Testis (tissue), 3 donors: Measurements from ENCODE around the gene ZNF653. TPM values are rescaled to one million over a fixed set of nuclear protein-coding genes. Genes with fewer than 3 reads are reported as not detected.
"Not testable (repeated sequence)": the region's sequence is repeated elsewhere in the genome, so short reads cannot be mapped to it uniquely, and the experiment has no call there.

Experiments
- DNase-seq: peaks from one replicate; pipeline ENCODE4 v3.0.0-alpha.2; 2019
- H3K27ac ChIP-seq, 2 donors: fragments of 200-600 bp; sonication (generic); one replicate each; pipeline ENCODE4 v1.5.1; 2019
- H3K27me3 ChIP-seq: fragments of 200-600 bp; sonication (generic); one replicate; pipeline ENCODE4 v1.5.1; 2019
- H3K36me3 ChIP-seq: fragments of 200-600 bp; sonication (generic); one replicate; pipeline ENCODE4 v1.5.1; 2017; ENCODE audit warnings: low read depth; ENCODE audit errors: missing control alignments
- H3K4me1 ChIP-seq: fragments of 200-600 bp; sonication (generic); one replicate; pipeline ENCODE4 v1.5.1; 2019
- H3K4me3 ChIP-seq, 2 donors: fragments of 200-600 bp; sonication (generic); one replicate each; pipeline ENCODE4 v1.5.1; 2017 to 2019
- H3K9me3 ChIP-seq: fragments of 200-600 bp; sonication (generic); one replicate; pipeline ENCODE4 v1.5.1; 2017
- POLR2A ChIP-seq: fragments of 450-650 bp; IDR thresholded peaks from one replicate; pipeline ENCODE4 v1.6.1; 2017; ENCODE audit warnings: antibody characterized with exemption, mild to moderate bottlenecking, moderate library complexity
- WGBS, 2 donors: methylation state at CpG; one replicate each; pipeline ENCODE4 v1.1.5; 2018; 5-methylcytosine and 5-hydroxymethylcytosine counted together
- intact Hi-C: fragments of 100-400 bp; cut with DNase I; formaldehyde crosslinking; loops from one replicate; pipeline ENCODE4 v1.15.1; 2023; ENCODE audit warnings: low total_unique reads
- microRNA-seq, 2 donors: library from miRNA; unstranded; fragments of <30 nt; microRNA quantifications; one replicate each; pipeline ENCODE4, GENCODE V29; 2016; ENCODE audit warnings: borderline number of aligned reads in 2 of 2, borderline replicate concordance in 1 of 2
- polyA plus RNA-seq: library from polyadenylated mRNA; stranded (reverse); fragments of 350-450 nt; fragmentation: Illumina TruSeq; extraction: RNeasy Lipid Tissue Mini Kit (QIAGEN cat#74804); gene quantifications from one replicate; pipeline ENCODE4 v1.2.3, GENCODE V29; 2014; ENCODE audit warnings: low read depth, low replicate concordance; ENCODE audit not compliant: insufficient read depth
- small RNA-seq, 2 donors: library from RNA; depleted of rRNA; stranded (forward); fragments of <200 nt; gene quantifications; one replicate each; pipeline ENCODE3, GENCODE V24; 2016
- total RNA-seq, 2 donors: library from RNA; depleted of rRNA; stranded (reverse); fragments of >200 nt; gene quantifications; one replicate each; pipeline ENCODE4 v1.2.3, GENCODE V29; 2016
- TF ChIP-seq, protein P1 (sequence below), 3 experiments: fragments of 450-650 bp in 2 of 3; fragments of 200-600 bp in 1 of 3; sonication (generic) in 1 of 3; IDR thresholded peaks; one replicate each; pipeline ENCODE4 v1.5.1; 2016 to 2019; ENCODE audit warnings: antibody characterized with exemption in 3 of 3, mild to moderate bottlenecking in 2 of 3, moderate library complexity in 1 of 3

Gene ZNF653
- total and polyA plus RNA-seq, 3 donors from 2014 or later = 36.8 to 53.3 (median 45.9) TPM

DNA sequence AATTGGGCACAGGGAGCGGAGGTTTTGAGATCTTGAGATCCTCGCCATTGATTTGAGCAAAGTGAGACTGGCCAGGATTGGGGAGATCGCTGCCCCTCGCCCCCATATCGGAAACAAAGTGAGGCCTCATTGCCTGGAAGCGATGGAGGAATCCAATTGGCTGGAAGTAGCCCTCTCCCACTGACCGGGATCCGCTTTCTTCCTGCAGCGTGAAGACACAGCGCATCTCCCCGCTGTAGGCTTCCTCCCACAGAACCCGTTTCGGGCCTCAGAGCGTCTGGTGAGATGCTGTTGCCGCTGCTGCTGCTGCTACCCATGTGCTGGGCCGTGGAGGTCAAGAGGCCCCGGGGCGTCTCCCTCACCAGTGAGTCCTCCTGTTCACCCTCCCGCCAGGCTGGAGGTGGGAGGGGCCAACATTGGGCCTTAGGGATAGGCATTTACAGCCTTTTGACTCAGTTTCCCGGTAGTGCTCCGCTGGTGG lies 69.8 kb downstream of the ZNF653 start:
- H3K4me3 ChIP-seq = peak overlapping the region; percentile 71 to 75
- H3K27ac ChIP-seq = peak overlapping the region; percentile 22 to 89
- intact Hi-C loops = no loop called here
- no peaks in the 10 kb centered on the region for H3K27me3 ChIP-seq
- H3K4me1 ChIP-seq = peaks cover 17% of the 10 kb centered on the region
- WGBS, 2 donors = 0 to 3% methylated on average over 8 to 21 of the region's 21 CpGs
- H3K9me3 ChIP-seq = no peaks in the 10 kb centered on the region
- no peak for TF ChIP-seq POLR2A
- TF ChIP-seq, protein P1, sequence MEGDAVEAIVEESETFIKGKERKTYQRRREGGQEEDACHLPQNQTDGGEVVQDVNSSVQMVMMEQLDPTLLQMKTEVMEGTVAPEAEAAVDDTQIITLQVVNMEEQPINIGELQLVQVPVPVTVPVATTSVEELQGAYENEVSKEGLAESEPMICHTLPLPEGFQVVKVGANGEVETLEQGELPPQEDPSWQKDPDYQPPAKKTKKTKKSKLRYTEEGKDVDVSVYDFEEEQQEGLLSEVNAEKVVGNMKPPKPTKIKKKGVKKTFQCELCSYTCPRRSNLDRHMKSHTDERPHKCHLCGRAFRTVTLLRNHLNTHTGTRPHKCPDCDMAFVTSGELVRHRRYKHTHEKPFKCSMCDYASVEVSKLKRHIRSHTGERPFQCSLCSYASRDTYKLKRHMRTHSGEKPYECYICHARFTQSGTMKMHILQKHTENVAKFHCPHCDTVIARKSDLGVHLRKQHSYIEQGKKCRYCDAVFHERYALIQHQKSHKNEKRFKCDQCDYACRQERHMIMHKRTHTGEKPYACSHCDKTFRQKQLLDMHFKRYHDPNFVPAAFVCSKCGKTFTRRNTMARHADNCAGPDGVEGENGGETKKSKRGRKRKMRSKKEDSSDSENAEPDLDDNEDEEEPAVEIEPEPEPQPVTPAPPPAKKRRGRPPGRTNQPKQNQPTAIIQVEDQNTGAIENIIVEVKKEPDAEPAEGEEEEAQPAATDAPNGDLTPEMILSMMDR (IDR thresholded peaks at IDR 0.05) = no peak
- DNase-seq = no peak
- H3K36me3 ChIP-seq = no peaks in the 10 kb centered on the region

DNA sequence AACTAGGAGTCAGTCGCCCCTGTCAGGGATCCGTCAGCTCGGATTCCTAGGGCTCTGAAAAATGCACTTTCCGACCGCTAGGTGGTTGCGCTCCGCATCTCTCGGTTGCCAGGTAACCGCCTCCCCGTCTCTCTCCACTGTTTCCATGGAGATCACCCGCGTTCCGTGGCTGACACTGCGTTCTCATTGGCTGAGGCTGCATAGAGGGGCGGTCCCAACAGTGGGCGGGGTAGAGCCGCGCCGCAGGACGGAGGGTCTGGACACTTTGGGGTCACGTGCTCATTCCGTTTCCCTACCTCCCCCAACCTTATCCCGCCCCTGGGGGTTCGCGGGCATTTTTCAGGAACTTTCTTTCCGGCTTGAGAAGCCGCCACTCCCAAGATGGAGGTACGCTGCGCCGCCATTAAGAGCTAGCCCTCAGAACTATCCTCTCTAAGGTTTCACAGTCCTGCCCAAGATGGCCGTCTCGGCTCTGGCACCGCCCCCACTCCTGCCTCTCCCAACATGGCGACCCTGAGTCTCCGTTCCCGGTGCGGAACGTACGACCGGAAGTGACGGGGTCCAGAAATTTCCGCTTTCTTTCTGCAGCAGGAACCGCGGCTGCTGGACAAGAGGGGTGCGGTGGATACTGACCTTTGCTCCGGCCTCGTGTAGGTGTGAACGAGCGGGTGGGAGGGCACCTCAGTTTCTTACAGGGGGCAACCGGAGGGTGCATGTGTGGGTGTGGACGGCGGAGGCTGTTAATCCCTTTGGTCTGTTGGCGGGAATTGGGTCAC lies 70.4 kb downstream of the ZNF653 start, which contains the start of the genes ODAD3 and PRKCSH:
TSS of gene ODAD3 (minus strand) at position 65 of the 776 bp plus-strand sequence. CDS start 105 bp downstream, outside the sequence.
TSS of gene PRKCSH (plus strand) at position 579 of the 776 bp plus-strand sequence. CDS start 483 bp downstream, outside the sequence.
- TF ChIP-seq, protein P1 (IDR thresholded peaks at IDR 0.05) = peak; percentile 80 to 99 (median 99)
- TF ChIP-seq POLR2A = no peak
- 0 to 1% methylated on average over 45 to 53 of the region's 53 CpGs for WGBS, 2 donors

DNA sequence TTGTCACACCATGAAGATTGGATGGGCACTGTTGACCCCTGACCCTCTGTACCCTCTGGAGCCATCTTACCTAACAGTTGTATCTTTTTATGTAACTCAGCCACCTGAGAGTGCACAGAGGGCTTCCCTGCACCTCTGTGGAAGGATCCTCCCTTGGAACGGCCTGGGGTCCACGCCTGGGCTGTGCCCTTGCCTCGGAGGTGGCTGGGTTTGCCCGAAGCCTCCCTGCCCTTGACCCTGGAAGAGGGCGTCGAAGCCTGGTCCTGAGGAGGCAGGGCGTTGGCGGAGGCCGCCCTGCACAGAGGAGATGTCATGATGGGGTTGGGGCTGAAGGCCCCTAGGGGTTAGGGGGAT lies 71.0 kb downstream of the ZNF653 start:
- WGBS, 2 donors = 0 to 5% methylated on average over 4 to 9 of the region's 9 CpGs
- no peak for DNase-seq
- no peaks in the 10 kb centered on the region for H3K36me3 ChIP-seq
- peaks cover 14% of the 10 kb centered on the region for H3K4me1 ChIP-seq
- peak overlapping the region; percentile 71 to 75 for H3K4me3 ChIP-seq
- peak overlapping the region; percentile 64 to 89 for H3K27ac ChIP-seq
- intact Hi-C loops = no loop called here
- no peaks in the 10 kb centered on the region for H3K9me3 ChIP-seq
- H3K27me3 ChIP-seq = no peaks in the 10 kb centered on the region
- TF ChIP-seq, protein P1 (IDR thresholded peaks at IDR 0.05) = no peak
- no peak for TF ChIP-seq POLR2A

More for the DNA sequence above, 70.4 kb downstream of the ZNF653 start, which contains the start of the genes ODAD3 and PRKCSH:
- H3K27me3 ChIP-seq = no peaks in the 10 kb centered on the region
- peak within 1 kb of the TSS; percentile 71 to 75 for H3K4me3 ChIP-seq
- DNase-seq = peak; percentile 100
- intact Hi-C loops = no loop called here
- peak within 1 kb of the TSS; percentile 64 to 89 for H3K27ac ChIP-seq
- no peaks in the 10 kb centered on the region for H3K36me3 ChIP-seq
- H3K9me3 ChIP-seq = no peaks in the 10 kb centered on the region
- H3K4me1 ChIP-seq = peaks cover 14% of the 10 kb centered on the region

DNA sequence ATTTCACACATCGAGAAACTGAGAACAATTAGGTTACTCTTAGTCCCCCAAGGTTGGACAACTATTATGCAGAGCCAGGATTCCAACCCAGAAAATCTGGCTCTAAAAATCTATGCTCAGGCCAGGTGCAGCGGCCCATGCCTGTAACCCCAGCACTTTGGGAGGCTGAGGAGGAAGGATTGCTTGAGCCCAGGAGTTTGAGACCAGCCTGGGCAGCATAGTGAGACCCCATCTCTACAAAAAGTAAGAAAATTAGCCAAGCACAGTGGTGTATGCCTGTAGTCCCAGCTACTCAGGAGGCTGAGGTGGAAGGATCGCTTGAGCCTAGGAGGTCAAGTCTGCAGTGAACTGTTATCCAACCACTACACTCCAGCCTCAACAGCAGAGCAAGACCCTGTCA lies 72.1 kb downstream of the ZNF653 start:
- 93 to 100% methylated on average over 3 of the region's 3 CpGs for WGBS, 2 donors
- H3K9me3 ChIP-seq, H3K4me3 ChIP-seq, H3K36me3 ChIP-seq, DNase-seq, H3K27me3 ChIP-seq, intact Hi-C loops, H3K27ac ChIP-seq: not testable (repeated sequence)
- peaks cover 14% of the 10 kb centered on the region for H3K4me1 ChIP-seq

Small RNA genes lying within 50 kb of the gene (microRNA-seq; reads per million reads assigned to microRNA genes)
- 0 reads per million in 2 donors for gene MIR7974

Small RNA genes lying within 50 kb of the gene (small RNA-seq; reads per million reads assigned to genes)
- gene MIR7974 (0.55 to 0.66 reads per million in 2 donors), gene RN7SL833P (0 to 0.38 reads per million in 2 donors)

Other genes starting within 250 kb of the ZNF653 start
- gene DOCK6, start 243.3 kb downstream of the ZNF653 start, total RNA-seq = 10 to 100 TPM; 32.5 to 45.0 TPM
- gene DOCK6, start 243.3 kb downstream of the ZNF653 start, polyA plus RNA-seq = 18.4 TPM
- gene TSPAN16, start 209.7 kb downstream of the ZNF653 start, total RNA-seq = 100 to 1,000 TPM in 1 of 2 donors, 10 to 100 TPM in 1; 42.5 to 137 TPM
- 180 TPM for gene TSPAN16, start 209.7 kb downstream of the ZNF653 start, polyA plus RNA-seq
- 1 to 10 TPM; 6.7 to 9.8 TPM for gene RAB3D, start 166.2 kb downstream of the ZNF653 start, total RNA-seq
- 4.5 TPM for gene RAB3D, start 166.2 kb downstream of the ZNF653 start, polyA plus RNA-seq
- gene TMEM205, start 159.6 kb downstream of the ZNF653 start, total RNA-seq = 100 to 1,000 TPM; 174 to 213 TPM
- 132 TPM for gene TMEM205, start 159.6 kb downstream of the ZNF653 start, polyA plus RNA-seq
- 10 to 100 TPM; 41.3 to 59.8 TPM for gene CCDC159, start 159.3 kb downstream of the ZNF653 start, total RNA-seq
- 99.0 TPM for gene CCDC159, start 159.3 kb downstream of the ZNF653 start, polyA plus RNA-seq
- 10 to 100 TPM; 27.1 to 28.9 TPM for gene PLPPR2, start 150.4 kb downstream of the ZNF653 start, total RNA-seq
- gene PLPPR2, start 150.4 kb downstream of the ZNF653 start, polyA plus RNA-seq = 20.3 TPM
- 1 to 10 TPM; 6.5 to 7.0 TPM for gene SWSAP1, start 131.2 kb downstream of the ZNF653 start, total RNA-seq
- gene SWSAP1, start 131.2 kb downstream of the ZNF653 start, polyA plus RNA-seq = 4.9 TPM
- gene EPOR, start 121.5 kb downstream of the ZNF653 start, total RNA-seq = 1 to 10 TPM; 5.7 to 7.6 TPM
- gene EPOR, start 121.5 kb downstream of the ZNF653 start, polyA plus RNA-seq = 4.3 TPM
- gene RGL3, start 86.5 kb downstream of the ZNF653 start, total RNA-seq = 1 to 10 TPM; 3.1 to 3.6 TPM
- gene RGL3, start 86.5 kb downstream of the ZNF653 start, polyA plus RNA-seq = 5.5 TPM
- 10 to 100 TPM in 1 of 2 donors, 1 to 10 TPM in 1; 9.7 to 14.8 TPM for gene ODAD3, start 70.7 kb downstream of the ZNF653 start, total RNA-seq
- 18.3 TPM for gene ODAD3, start 70.7 kb downstream of the ZNF653 start, polyA plus RNA-seq
- gene PRKCSH, start 70.2 kb downstream of the ZNF653 start, total RNA-seq = 100 to 1,000 TPM; 214 to 256 TPM
- 266 TPM for gene PRKCSH, start 70.2 kb downstream of the ZNF653 start, polyA plus RNA-seq
- gene ELAVL3, start 24.8 kb downstream of the ZNF653 start, total RNA-seq = 1 to 10 TPM; 6.1 to 7.5 TPM
- 0.74 TPM for gene ELAVL3, start 24.8 kb downstream of the ZNF653 start, polyA plus RNA-seq
- 10 to 100 TPM; 45.4 to 58.7 TPM for gene ECSIT, start 23.3 kb upstream of the ZNF653 start, total RNA-seq
- gene ECSIT, start 23.3 kb upstream of the ZNF653 start, polyA plus RNA-seq = 28.9 TPM
- 100 to 1,000 TPM; 130 to 151 TPM for gene CNN1, start 33.0 kb upstream of the ZNF653 start, total RNA-seq
- 218 TPM for gene CNN1, start 33.0 kb upstream of the ZNF653 start, polyA plus RNA-seq
- gene ELOF1, start 53.4 kb upstream of the ZNF653 start, total RNA-seq = 100 to 1,000 TPM; 131 to 184 TPM
- gene ELOF1, start 53.4 kb upstream of the ZNF653 start, polyA plus RNA-seq = 262 TPM
- 1 to 10 TPM; 4.2 to 6.8 TPM for gene ACP5, start 71.8 kb upstream of the ZNF653 start, total RNA-seq
- gene ACP5, start 71.8 kb upstream of the ZNF653 start, polyA plus RNA-seq = 20.5 TPM
- gene ZNF627, start 91.6 kb upstream of the ZNF653 start, total RNA-seq = 10 to 100 TPM; 15.5 to 17.2 TPM
- gene ZNF627, start 91.6 kb upstream of the ZNF653 start, polyA plus RNA-seq = 16.7 TPM
- gene ZNF823, start 233.1 kb upstream of the ZNF653 start, total RNA-seq = 1 to 10 TPM; 2.1 to 5.2 TPM
- gene ZNF823, start 233.1 kb upstream of the ZNF653 start, polyA plus RNA-seq = 1.6 TPM